A673 (cell line): ENCODE data around the gene CENPH. TPM values are rescaled to one million over a fixed set of nuclear protein-coding genes. Genes with fewer than 3 reads are reported as not detected.

ENCODE experiments used
- BruUV-seq: library from RNA; stranded (reverse); fragments of 400-500 nt; replicated peaks from 2 replicates; lab custom pipeline; 2021; lab: Mats Ljungman, UMichigan
- CTCF ChIA-PET: fragments of 300-600 bp; sonication (Branson Sonifier 250); formaldehyde crosslinking; loops from one replicate; lab custom pipeline; 2022; ENCODE audit warnings: antibody characterized with exemption; lab: Charles Lee
- POLR2A ChIA-PET: fragments of 300-600 bp; sonication (Branson Sonifier 250); formaldehyde crosslinking; loops from one replicate; lab custom pipeline; 2022; ENCODE audit warnings: antibody characterized with exemption; ENCODE audit not compliant: low non-redundant PET; lab: Charles Lee
- DNase-seq: peaks from one replicate; pipeline ENCODE4 v3.0.0-alpha.2; 2015; ENCODE audit warnings: low spot score
- H3K27ac ChIP-seq: fragments of 200-600 bp; sonication (generic); 2 replicates; pipeline ENCODE4 v1.5.1; 2016; ENCODE audit warnings: mixed run types, low read depth, mild to moderate bottlenecking, mixed read lengths, antibody characterized with exemption, low read length; ENCODE audit not compliant: poor library complexity, severe bottlenecking
- H3K27me3 ChIP-seq: fragments of 200-600 bp; sonication (generic); replicated peaks from 2 replicates; pipeline ENCODE4 v1.6.1; 2017; ENCODE audit warnings: mixed run types, low read depth, mild to moderate bottlenecking, mixed read lengths, antibody characterized with exemption, low read length; ENCODE audit not compliant: insufficient read depth, poor library complexity
- H3K36me3 ChIP-seq: fragments of 200-600 bp; sonication (generic); 2 replicates; pipeline ENCODE4 v1.6.1; 2016; ENCODE audit warnings: mixed run types, mild to moderate bottlenecking, mixed read lengths, antibody characterized with exemption, low read length; ENCODE audit not compliant: insufficient read depth, poor library complexity, severe bottlenecking
- H3K4me1 ChIP-seq: fragments of 200-600 bp; sonication (generic); 2 replicates; pipeline ENCODE4 v1.6.1; 2017; ENCODE audit warnings: mixed run types, mild to moderate bottlenecking, mixed read lengths, antibody characterized with exemption, low read length; ENCODE audit not compliant: insufficient read depth, poor library complexity, severe bottlenecking
- H3K4me3 ChIP-seq: fragments of 200-600 bp; sonication (generic); 2 replicates; pipeline ENCODE4 v1.5.1; 2016; ENCODE audit warnings: low read depth, mixed run types, mild to moderate bottlenecking, mixed read lengths, low read length; ENCODE audit not compliant: poor library complexity, severe bottlenecking
- H3K9me3 ChIP-seq: fragments of 200-600 bp; sonication (generic); 2 replicates; pipeline ENCODE4 v1.6.1; 2016; ENCODE audit warnings: mixed run types, low read depth, mild to moderate bottlenecking, mixed read lengths, antibody characterized with exemption, low read length; ENCODE audit not compliant: poor library complexity, severe bottlenecking
- EZH2 ChIP-seq: fragments of 200-600 bp; sonication (generic); IDR thresholded peaks from 2 replicates; pipeline ENCODE4 v1.6.1; 2017; ENCODE audit warnings: borderline replicate concordance, low read depth, mild to moderate bottlenecking, mixed read lengths, antibody characterized with exemption, low read length; ENCODE audit not compliant: poor library complexity, severe bottlenecking
- intact Hi-C: fragments of 100-400 bp; cut with micrococcal nuclease; formaldehyde crosslinking; loops from one replicate; pipeline ENCODE4 v1.10.0; 2022; ENCODE audit not compliant: unreplicated experiment
- total RNA-seq: library from RNA; stranded (reverse); gene quantifications from 2 replicates; pipeline ENCODE4 v1.2.3, GENCODE V29; 2021
- TF ChIP-seq, protein P1 (sequence below): fragments of 300-800, 200-600 bp; sonication (generic); conservative IDR thresholded peaks from 2 replicates; pipeline ENCODE4 v1.5.1; 2017; ENCODE audit warnings: low read depth, mild to moderate bottlenecking, antibody characterized with exemption, low read length, moderate library complexity, mixed read lengths

CENPH gene
- total RNA-seq, 1 experiment from 2014 or later, result 56.9 TPM

DNA sequence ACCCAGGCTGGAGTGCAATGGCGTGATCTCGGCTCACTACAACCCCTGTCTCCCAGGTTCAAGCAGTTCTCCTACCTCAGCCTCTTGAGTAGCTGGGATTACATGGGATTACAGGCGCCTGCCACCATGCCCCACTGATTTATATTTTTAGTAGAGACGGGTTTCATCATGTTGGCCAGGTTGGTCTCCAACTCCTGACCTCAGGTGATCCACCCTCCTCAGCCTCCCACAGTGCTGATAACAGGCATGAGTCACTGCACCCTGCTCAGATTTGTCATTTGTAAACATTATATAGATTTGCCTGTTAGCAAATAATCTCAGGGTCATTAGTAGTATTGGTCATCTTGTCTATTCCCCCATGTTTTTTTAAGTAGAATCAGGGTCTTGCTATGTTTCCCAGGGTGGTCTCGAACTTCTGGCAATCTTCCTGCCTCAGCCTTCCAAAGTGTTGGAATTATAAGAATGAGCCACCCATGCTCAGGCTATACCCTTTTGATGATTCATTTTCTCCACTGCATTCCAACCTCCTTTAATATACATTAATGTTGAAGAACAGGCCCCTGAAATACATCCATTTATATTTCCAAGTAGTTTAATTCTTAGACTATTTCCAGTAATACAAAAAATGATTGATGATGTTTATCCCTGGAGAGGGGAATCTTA, 17.3 kb downstream of the CENPH start:
- POLR2A ChIA-PET, result no interaction called here
- no peak overlapping the region for H3K4me3 ChIP-seq
- CTCF ChIA-PET, result no interaction called here

DNA sequence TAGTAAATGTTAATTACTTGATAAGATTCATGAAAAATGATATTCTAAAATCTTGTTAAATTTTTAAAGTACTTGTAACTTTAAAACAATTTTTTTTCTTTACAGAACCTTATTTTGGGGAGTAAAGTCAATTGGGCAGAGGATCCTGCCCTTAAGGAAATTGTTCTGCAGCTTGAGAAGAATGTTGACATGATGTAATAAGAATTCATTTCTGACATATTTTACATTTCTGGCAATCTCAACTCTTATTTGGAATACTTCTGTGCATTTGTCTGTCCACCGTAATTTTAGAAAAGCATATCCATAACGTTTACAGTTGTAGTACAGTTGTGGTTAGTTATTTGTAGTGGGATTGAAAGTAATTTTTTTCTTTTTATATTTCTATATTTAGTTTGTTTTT, 20.2 kb downstream of the CENPH start:
- no peak for DNase-seq
- H3K4me3 ChIP-seq, result no peak overlapping the region
- CTCF ChIA-PET, result no interaction called here
- BruUV-seq, result no TSS peak
- H3K27me3 ChIP-seq, result no peaks in the 10 kb centered on the region
- no peaks in the 10 kb centered on the region for H3K9me3 ChIP-seq
- no peaks in the 10 kb centered on the region for H3K4me1 ChIP-seq
- H3K36me3 ChIP-seq, result peaks cover 36% of the 10 kb centered on the region
- H3K27ac ChIP-seq, result no peak overlapping the region
- POLR2A ChIA-PET, result no interaction called here
- intact Hi-C loops, result loop anchor here (10.0 kb wide), 1 partner anchor 115 kb away; the partner anchor contains the start of gene SLC30A5
- TF ChIP-seq, protein P1, sequence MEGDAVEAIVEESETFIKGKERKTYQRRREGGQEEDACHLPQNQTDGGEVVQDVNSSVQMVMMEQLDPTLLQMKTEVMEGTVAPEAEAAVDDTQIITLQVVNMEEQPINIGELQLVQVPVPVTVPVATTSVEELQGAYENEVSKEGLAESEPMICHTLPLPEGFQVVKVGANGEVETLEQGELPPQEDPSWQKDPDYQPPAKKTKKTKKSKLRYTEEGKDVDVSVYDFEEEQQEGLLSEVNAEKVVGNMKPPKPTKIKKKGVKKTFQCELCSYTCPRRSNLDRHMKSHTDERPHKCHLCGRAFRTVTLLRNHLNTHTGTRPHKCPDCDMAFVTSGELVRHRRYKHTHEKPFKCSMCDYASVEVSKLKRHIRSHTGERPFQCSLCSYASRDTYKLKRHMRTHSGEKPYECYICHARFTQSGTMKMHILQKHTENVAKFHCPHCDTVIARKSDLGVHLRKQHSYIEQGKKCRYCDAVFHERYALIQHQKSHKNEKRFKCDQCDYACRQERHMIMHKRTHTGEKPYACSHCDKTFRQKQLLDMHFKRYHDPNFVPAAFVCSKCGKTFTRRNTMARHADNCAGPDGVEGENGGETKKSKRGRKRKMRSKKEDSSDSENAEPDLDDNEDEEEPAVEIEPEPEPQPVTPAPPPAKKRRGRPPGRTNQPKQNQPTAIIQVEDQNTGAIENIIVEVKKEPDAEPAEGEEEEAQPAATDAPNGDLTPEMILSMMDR, result no peak
- TF ChIP-seq EZH2, result no peak

More for the DNA sequence above, 17.3 kb downstream of the CENPH start:
- no peak for TF ChIP-seq EZH2
- TF ChIP-seq, protein P1, result no peak
- BruUV-seq, result no TSS peak
- Histone ChIP-seq H3K36me3 (peaks cover 61% of the 10 kb centered on the region), H3K4me1 (no peaks in the 10 kb centered on the region), H3K27ac (no peak overlapping the region), H3K9me3 (no peaks in the 10 kb centered on the region), H3K27me3 (no peaks in the 10 kb centered on the region)
- intact Hi-C loops, result no loop called here
- DNase-seq, result no peak

DNA sequence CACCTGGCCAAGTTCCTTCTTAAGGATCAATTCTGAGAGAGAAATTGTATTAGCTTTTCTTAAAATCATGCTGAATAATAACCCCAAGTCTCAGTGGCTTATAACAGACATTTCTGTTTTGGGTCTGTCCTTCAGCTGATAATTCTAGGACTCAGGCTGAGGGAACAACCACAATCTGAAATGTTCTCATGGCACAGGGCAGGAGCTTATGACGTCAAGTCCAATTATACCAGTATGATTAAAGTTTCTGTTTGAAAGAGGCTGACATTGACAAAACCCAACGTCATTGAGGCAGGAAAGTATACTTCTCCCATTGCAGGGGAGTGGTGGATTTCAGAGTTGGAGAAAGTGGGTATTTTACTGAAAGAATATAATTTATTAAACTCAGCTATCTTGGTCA, 21.8 kb downstream of the CENPH start:
- no TSS peak for BruUV-seq
- no peaks in the 10 kb centered on the region for H3K4me1 ChIP-seq
- ChIA-PET CTCF (no interaction called here), POLR2A (no interaction called here)
- no peak overlapping the region for H3K4me3 ChIP-seq
- H3K36me3 ChIP-seq, result peaks cover 31% of the 10 kb centered on the region
- intact Hi-C loops, result loop anchor here (10.0 kb wide), 1 partner anchor 116 kb away; the partner anchor contains the start of gene SLC30A5
- no peaks in the 10 kb centered on the region for H3K9me3 ChIP-seq
- no peak for TF ChIP-seq EZH2
- TF ChIP-seq, protein P1, result no peak
- no peaks in the 10 kb centered on the region for H3K27me3 ChIP-seq
- no peak for DNase-seq
- no peak overlapping the region for H3K27ac ChIP-seq
